Measurements from ENCODE around the gene TRIO. TPM values are rescaled to one million over a fixed set of nuclear protein-coding genes. Genes with fewer than 3 reads are reported as not detected.

Gene TRIO
- total and polyA plus RNA-seq, 2 donors (not counting 3 experiments of a cell fraction or from before 2014, with no cell fraction given), result 82.9 to 248 TPM

- dilution Hi-C loops (cut with MboI; ENCODE audit: extremely low pct_ligation_motif_present, low sequenced_read_pairs) (no loop called here), intact Hi-C loops (cut with micrococcal nuclease) (no loop called here)
- H3K4me3 ChIP-seq (replicated peaks in 1 of 3; ENCODE audit: insufficient read depth in 1 of 3, low read depth in 1 of 3, low read length in 3 of 3), result no peak overlapping the region
- CTCF ChIA-PET, result interaction anchor here (1.2 to 1.3 kb wide), 2 partner anchors 9 to 17 kb away, joined by 3 read pairs; no protein-coding TSS in a partner anchor
- BruUV-seq (replicated peaks), result no TSS peak
- H3K27me3 ChIP-seq (ENCODE audit: control insufficient read depth in 2 of 2, insufficient read depth in 2 of 2, low read length in 2 of 2), result no peaks in the 10 kb centered on the region
- H3K36me3 ChIP-seq (ENCODE audit: control insufficient read depth in 2 of 2, extremely low read depth in 1 of 2, insufficient read depth in 2 of 2, low read length in 2 of 2), result peaks cover 11 to 29% of the 10 kb centered on the region in 2 experiments
- FAIRE-seq, result no peak
- no peak overlapping the region for H3K4me2 ChIP-seq (ENCODE audit: insufficient read depth, low read length)
- no peaks in the 10 kb centered on the region for H4K20me1 ChIP-seq (replicated peaks; ENCODE audit: control insufficient read depth, extremely low read depth, insufficient read depth, low read length)
- DNase-seq (ENCODE audit: low read depth, low spot score), result no peak
- TF ChIP-seq MYC (IDR thresholded peaks at IDR 0.05; ENCODE audit: low read depth, low read length) (no peak), JUN (IDR thresholded peaks at IDR 0.05; ENCODE audit: borderline replicate concordance, insufficient read depth, insufficient read length, low read depth) (no peak), CTCF (IDR thresholded peaks at IDR 0.05; ENCODE audit: extremely low read depth in 1 of 2, insufficient read depth in 1 of 2, low read depth in 1 of 2, low read length in 2 of 2) (no peak), POLR2AphosphoS5 (IDR thresholded peaks at IDR 0.05; ENCODE audit: insufficient read depth, low read depth, low read length) (no peak), EZH2 (IDR thresholded peaks at IDR 0.05; ENCODE audit: borderline replicate concordance, low read depth, low read length, severe bottlenecking) (no peak)
- H3K79me2 ChIP-seq (ENCODE audit: control insufficient read depth, insufficient read depth, low read length), result peaks cover 81% of the 10 kb centered on the region
- H3K27ac ChIP-seq (ENCODE audit: insufficient read depth, low read depth, low read length), result no peak overlapping the region
- no peaks in the 10 kb centered on the region for H3K9me1 ChIP-seq (replicated peaks; ENCODE audit: control insufficient read depth, extremely low read depth, insufficient read depth, low read length)
- no peak overlapping the region for H3K9ac ChIP-seq (replicated peaks; ENCODE audit: extremely low read depth, insufficient read depth, low read length)
- POLR2A ChIA-PET, result no interaction called here
- H3K4me1 ChIP-seq (ENCODE audit: control insufficient read depth, extremely low read depth, insufficient read depth, low read length), result peaks cover 3% of the 10 kb centered on the region
- no peaks in the 10 kb centered on the region for H3K9me3 ChIP-seq (replicated peaks; ENCODE audit: control insufficient read depth, insufficient read depth, low read length)
- no peak overlapping the region for H2AFZ ChIP-seq (ENCODE audit: low read depth, low read length)
Observed at GRCh38 chr5:14306329-14306815, 163.2 kb downstream of the TRIO start.
